ENCODE measurements around the gene TALDO1.
A peak's percentile ranks its signal among the peaks of the same experiment; 100 is the strongest.

Gene TALDO1

DNA sequence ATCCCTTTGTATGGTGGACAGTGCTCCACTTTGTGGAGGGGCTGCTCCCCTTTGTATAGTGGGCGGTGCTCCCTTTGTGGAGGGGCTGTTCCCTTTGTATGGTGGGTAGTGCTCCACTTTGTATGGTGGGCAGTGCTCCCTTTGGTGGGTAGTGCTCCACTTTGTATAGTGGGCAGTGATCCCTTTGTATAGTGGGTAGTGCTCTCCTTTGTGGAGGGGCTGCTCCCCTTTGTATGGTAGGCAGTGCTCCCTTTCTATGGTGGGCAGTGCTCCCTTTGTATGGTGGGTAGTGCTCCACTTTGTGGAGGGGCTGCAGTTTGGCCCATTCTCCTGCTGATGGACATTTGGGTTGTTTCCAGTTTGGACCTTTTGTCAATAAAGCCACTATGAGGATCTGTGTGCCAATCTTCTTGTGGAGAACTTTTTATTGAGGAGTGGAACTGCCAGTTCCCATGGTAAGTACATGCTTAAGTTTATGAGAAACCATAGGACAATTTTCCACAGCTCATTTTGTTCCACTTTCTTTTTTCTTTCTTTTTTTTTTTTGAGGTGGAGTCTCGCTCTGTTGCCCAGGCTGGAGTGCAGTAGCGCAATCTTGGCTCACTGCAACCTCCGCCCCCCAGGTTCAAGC is 4.6 kb upstream of the TALDO1 start:
- Mint-ChIP-seq H3K4me1 (peaks cover 4% of the 10 kb centered on the region), H3K9me3 (no peaks in the 10 kb centered on the region)

DNA sequence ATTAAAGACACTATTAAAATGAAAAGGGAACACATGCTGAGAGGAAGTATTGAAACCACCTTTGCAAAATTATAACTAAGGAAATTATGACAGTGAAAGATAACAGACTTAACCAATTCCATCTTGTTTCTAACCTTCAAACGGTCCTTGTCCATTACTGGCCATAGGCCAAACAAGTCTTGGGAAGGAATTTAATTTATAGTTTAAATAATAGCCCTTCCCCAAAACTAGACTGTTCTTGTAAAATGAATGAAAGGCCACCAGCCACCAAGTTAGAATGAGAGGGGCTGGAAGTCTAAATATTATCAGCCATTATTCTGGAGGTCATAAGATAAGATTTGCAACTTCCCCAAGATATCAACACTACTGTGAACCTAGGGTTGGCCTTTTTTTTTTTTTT is 1.8 kb upstream of the TALDO1 start:
- TF ChIP-seq, protein P1, sequence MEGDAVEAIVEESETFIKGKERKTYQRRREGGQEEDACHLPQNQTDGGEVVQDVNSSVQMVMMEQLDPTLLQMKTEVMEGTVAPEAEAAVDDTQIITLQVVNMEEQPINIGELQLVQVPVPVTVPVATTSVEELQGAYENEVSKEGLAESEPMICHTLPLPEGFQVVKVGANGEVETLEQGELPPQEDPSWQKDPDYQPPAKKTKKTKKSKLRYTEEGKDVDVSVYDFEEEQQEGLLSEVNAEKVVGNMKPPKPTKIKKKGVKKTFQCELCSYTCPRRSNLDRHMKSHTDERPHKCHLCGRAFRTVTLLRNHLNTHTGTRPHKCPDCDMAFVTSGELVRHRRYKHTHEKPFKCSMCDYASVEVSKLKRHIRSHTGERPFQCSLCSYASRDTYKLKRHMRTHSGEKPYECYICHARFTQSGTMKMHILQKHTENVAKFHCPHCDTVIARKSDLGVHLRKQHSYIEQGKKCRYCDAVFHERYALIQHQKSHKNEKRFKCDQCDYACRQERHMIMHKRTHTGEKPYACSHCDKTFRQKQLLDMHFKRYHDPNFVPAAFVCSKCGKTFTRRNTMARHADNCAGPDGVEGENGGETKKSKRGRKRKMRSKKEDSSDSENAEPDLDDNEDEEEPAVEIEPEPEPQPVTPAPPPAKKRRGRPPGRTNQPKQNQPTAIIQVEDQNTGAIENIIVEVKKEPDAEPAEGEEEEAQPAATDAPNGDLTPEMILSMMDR (IDR thresholded peaks at IDR 0.05; ENCODE audit: unreplicated experiment in 3 of 3) = no peak
- H3K36me3 Mint-ChIP-seq (ENCODE audit: low read depth) = no peaks in the 10 kb centered on the region
- peaks cover 12% of the 10 kb centered on the region for H3K4me1 Mint-ChIP-seq
- H3K4me3 Mint-ChIP-seq = peak overlapping the region; percentile 17 to 68 (median 66)
- no peak overlapping the region for H3K27ac Mint-ChIP-seq
- H3K27me3 Mint-ChIP-seq (ENCODE audit: low read depth) = peaks cover 10% of the 10 kb centered on the region
- no peaks in the 10 kb centered on the region for H3K9me3 Mint-ChIP-seq

More for the DNA sequence above, 4.6 kb upstream of the TALDO1 start:
- Mint-ChIP-seq H3K27ac (no peak overlapping the region), H3K27me3 (ENCODE audit: low read depth) (peaks cover 13% of the 10 kb centered on the region), H3K36me3 (ENCODE audit: low read depth) (no peaks in the 10 kb centered on the region), H3K4me3 (no peak overlapping the region)
- TF ChIP-seq, protein P1 (IDR thresholded peaks at IDR 0.05; ENCODE audit: unreplicated experiment in 3 of 3) = no peak

DNA sequence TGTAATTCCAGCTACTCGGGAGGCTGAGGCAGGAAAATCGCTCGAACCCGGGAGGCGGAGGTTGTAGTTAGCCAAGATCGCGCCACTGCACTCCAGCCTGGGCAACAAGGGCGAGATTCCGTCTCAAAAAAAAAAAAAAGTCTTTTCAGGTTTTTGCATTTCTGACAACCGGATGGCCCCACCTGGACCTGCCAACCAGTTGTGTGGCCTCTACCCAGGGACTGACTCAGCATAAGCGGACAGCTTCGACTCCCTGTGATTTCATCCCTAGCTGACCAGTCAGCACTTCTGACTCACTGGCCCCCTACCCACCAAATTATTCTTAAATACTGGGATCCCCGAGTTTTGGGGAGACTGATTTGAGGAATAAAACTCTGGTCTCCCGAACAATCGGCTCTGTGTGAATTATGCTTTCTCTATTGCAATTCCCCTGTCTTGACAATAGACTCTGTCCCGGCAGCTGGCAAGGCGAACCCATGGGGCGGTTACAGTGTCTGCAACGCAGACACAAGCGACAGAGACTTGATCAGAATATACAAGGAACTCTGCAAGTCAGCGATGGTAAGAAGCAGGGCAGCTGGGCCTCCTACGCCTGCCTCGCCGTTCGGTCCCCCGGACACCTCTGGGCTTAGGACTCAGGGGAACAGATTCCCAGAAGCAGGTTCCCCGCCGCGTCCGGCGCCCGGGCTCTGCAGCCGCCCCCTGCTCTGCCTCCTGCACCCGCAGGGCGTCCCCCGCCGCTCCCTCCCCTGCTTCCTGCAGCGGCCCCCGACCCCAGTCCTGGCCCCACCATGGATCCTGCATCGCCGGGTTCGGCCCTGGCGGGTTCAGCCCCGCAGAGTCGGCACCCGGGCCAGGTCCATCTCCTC is 741 bp upstream of the TALDO1 start:
- Mint-ChIP-seq H3K9me3 (no peaks in the 10 kb centered on the region), H3K4me3 (peak overlapping the region; percentile 88 to 93 (median 92)), H3K36me3 (ENCODE audit: low read depth) (no peaks in the 10 kb centered on the region), H3K27me3 (ENCODE audit: low read depth) (peaks cover 10% of the 10 kb centered on the region), H3K4me1 (peaks cover 12% of the 10 kb centered on the region), H3K27ac (peak overlapping the region; percentile 53 to 94 (median 80))
- TF ChIP-seq, protein P1 (IDR thresholded peaks at IDR 0.05; ENCODE audit: unreplicated experiment in 3 of 3) = no peak

DNA sequence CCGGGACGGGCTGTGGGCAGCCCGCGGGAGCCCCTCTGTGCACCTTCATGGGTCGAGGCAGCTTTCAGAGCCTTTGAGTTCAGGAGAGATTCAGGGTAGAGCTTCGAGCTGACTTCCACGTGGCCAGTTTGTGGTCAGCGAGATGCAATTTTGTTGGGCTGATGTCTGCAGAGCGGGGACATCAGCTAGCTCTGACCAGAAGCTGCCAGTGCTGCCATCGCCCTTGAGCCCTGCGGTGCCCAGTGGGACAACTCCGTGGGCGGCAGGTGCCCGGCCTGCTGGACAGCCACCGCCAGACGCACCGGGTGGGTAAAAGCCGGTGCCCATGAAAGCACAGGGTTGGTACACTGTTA is 719 bp downstream of the TALDO1 start:
- Mint-ChIP-seq H3K27ac (no peak overlapping the region), H3K9me3 (no peaks in the 10 kb centered on the region), H3K36me3 (ENCODE audit: low read depth) (no peaks in the 10 kb centered on the region), H3K4me3 (peak overlapping the region; percentile 80 to 87 (median 84)), H3K27me3 (ENCODE audit: low read depth) (peaks cover 10% of the 10 kb centered on the region), H3K4me1 (peaks cover 12% of the 10 kb centered on the region)
- TF ChIP-seq, protein P1 (IDR thresholded peaks at IDR 0.05; ENCODE audit: unreplicated experiment in 3 of 3) = no peak

DNA sequence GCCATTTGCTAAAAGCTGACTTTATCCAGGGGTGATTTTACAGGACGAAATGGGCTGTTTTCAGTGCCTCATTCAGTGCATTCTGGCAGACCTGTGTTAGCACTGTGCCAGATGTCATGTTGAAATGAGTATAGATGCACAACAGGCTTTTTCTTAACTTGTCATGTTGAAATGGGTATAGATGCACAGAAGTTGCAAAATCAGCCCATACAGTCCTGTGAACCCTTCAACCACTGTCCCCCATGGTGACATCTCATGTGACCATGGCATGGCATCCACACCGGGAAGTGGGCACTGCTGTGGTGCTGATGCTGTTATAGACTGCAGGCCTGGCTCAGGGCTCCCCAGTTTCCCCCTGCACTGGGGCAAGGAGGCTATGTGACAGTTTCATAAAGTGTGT is 2.5 kb downstream of the TALDO1 start:
- Mint-ChIP-seq H3K4me1 (peaks cover 8% of the 10 kb centered on the region), H3K27me3 (ENCODE audit: low read depth) (peaks cover 7% of the 10 kb centered on the region), H3K27ac (no peak overlapping the region), H3K9me3 (no peaks in the 10 kb centered on the region), H3K4me3 (peak overlapping the region; percentile 61 to 79 (median 64)), H3K36me3 (ENCODE audit: low read depth) (no peaks in the 10 kb centered on the region)
- TF ChIP-seq, protein P1 (IDR thresholded peaks at IDR 0.05; ENCODE audit: unreplicated experiment in 3 of 3) = no peak
